ACHN (cell line): Measurements from ENCODE around the gene ODAPH.
"Not testable (repeated sequence)": the region's sequence is repeated elsewhere in the genome, so short reads cannot be mapped to it uniquely, and the experiment has no call there.

ENCODE experiments used
- DNase-seq: peaks from one replicate; pipeline ENCODE4 v3.0.0-alpha.2; 2015
- in situ Hi-C: cut with HindIII; loops from 2 replicates; pipeline ENCODE4 v1.10.0; 2017; ENCODE audit warnings: low sequenced_read_pairs, low pct_ligation_motif_present, low pct_unique_long_range_greater_than_20kb

ODAPH gene

GRCh38 chr4:75555294-75556164, at the start of gene ODAPH:
TSS of gene ODAPH (plus strand) at chr4:75556066. CDS start at chr4:75556083, 17 bp downstream.
- in situ Hi-C loops: no loop called here
- DNase-seq: peak; percentile 80

- DNase-seq, in situ Hi-C loops: not testable (repeated sequence)
Observed at GRCh38 chr4:75509592-75509991, 46.3 kb upstream of the ODAPH start.

GRCh38 chr4:75511841-75512240, 44.0 kb upstream of the ODAPH start:
- in situ Hi-C loops: no loop called here
- no peak for DNase-seq

- in situ Hi-C loops: no loop called here
- DNase-seq: peak; percentile 70
Observed at GRCh38 chr4:75512386-75513211, 43.3 kb upstream of the ODAPH start.

GRCh38 chr4:75513526-75514130, 42.2 kb upstream of the ODAPH start:
- peak; percentile 10 for DNase-seq
- in situ Hi-C loops: no loop called here

GRCh38 chr4:75514131-75514948, 41.5 kb upstream of the ODAPH start, which contains the start of the genes RCHY1 and THAP6:
TSS of gene RCHY1 (minus strand) at chr4:75514403. CDS start at chr4:75514286, 117 bp downstream.
TSS of gene THAP6 (plus strand) at chr4:75514473. CDS start at chr4:75515453, 980 bp downstream.
- DNase-seq: peak; percentile 97
- in situ Hi-C loops: no loop called here

- in situ Hi-C loops: no loop called here
- DNase-seq: no peak
Observed at GRCh38 chr4:75514949-75515612, 40.8 kb upstream of the ODAPH start.

GRCh38 chr4:75516144-75516543, 39.7 kb upstream of the ODAPH start:
- DNase-seq: no peak
- in situ Hi-C loops: no loop called here

GRCh38 chr4:75519452-75519851, 36.4 kb upstream of the ODAPH start:
- DNase-seq, in situ Hi-C loops: not testable (repeated sequence)

GRCh38 chr4:75525086-75525485, 30.8 kb upstream of the ODAPH start:
- in situ Hi-C loops: no loop called here
- DNase-seq: no peak

GRCh38 chr4:75525910-75526309, 30.0 kb upstream of the ODAPH start:
- no peak for DNase-seq
- in situ Hi-C loops: no loop called here

- in situ Hi-C loops: no loop called here
- DNase-seq: no peak
Observed at GRCh38 chr4:75527482-75527881, 28.4 kb upstream of the ODAPH start.

GRCh38 chr4:75530556-75531322, 25.1 kb upstream of the ODAPH start:
- no peak for DNase-seq
- in situ Hi-C loops: no loop called here

- in situ Hi-C loops, DNase-seq: not testable (repeated sequence)
Observed at GRCh38 chr4:75531536-75532143, 24.2 kb upstream of the ODAPH start.

GRCh38 chr4:75533339-75533887, 22.5 kb upstream of the ODAPH start:
- DNase-seq, in situ Hi-C loops: not testable (repeated sequence)

GRCh38 chr4:75533926-75534325, 21.9 kb upstream of the ODAPH start:
- in situ Hi-C loops, DNase-seq: not testable (repeated sequence)
